ENCODE data around the gene NR1D1.

Gene NR1D1

GRCh38 chr17:40110026-40110845, 9.8 kb upstream of the NR1D1 start:
- Histone ChIP-seq H3K4me3 (ENCODE audit: low read depth in 1 of 2, low read length in 2 of 2) (no peak overlapping the region), H3K36me3 (ENCODE audit: insufficient read depth, low read length) (no peaks in the 10 kb centered on the region), H3K9ac (ENCODE audit: low read length) (peak overlapping the region; percentile 49), H3K27ac (ENCODE audit: low read depth, low read length) (peak overlapping the region; percentile 89), H3K4me1 (ENCODE audit: insufficient read depth, low read length) (peaks cover 94% of the 10 kb centered on the region), H3K27me3 (ENCODE audit: control insufficient read depth in 1 of 2, insufficient read depth in 2 of 2, low read length in 2 of 2) (no peaks in the 10 kb centered on the region), H3K9me3 (ENCODE audit: low read length) (no peaks in the 10 kb centered on the region)

- Histone ChIP-seq H3K27me3 (ENCODE audit: control insufficient read depth in 1 of 2, insufficient read depth in 2 of 2, low read length in 2 of 2) (no peaks in the 10 kb centered on the region), H3K4me1 (ENCODE audit: insufficient read depth, low read length) (peaks cover 96% of the 10 kb centered on the region), H3K4me3 (ENCODE audit: low read depth in 1 of 2, low read length in 2 of 2) (peak overlapping the region in 1 of 2 donors; percentile 3), H3K9ac (ENCODE audit: low read length) (peak overlapping the region; percentile 49), H3K27ac (ENCODE audit: low read depth, low read length) (peak overlapping the region; percentile 92), H3K9me3 (ENCODE audit: low read length) (no peaks in the 10 kb centered on the region), H3K36me3 (ENCODE audit: insufficient read depth, low read length) (no peaks in the 10 kb centered on the region)
Observed at GRCh38 chr17:40108970-40109824, 8.8 kb upstream of the NR1D1 start.

- peak overlapping the region; percentile 72 for H3K9ac ChIP-seq (ENCODE audit: low read length)
- peak overlapping the region in 1 of 2 donors; percentile 54 for H3K4me3 ChIP-seq (ENCODE audit: low read depth in 1 of 2, low read length in 2 of 2)
- H3K4me1 ChIP-seq (ENCODE audit: insufficient read depth, low read length): peaks cover 98% of the 10 kb centered on the region
Observed at GRCh38 chr17:40107522-40108174, 7.3 kb upstream of the NR1D1 start.

GRCh38 chr17:40106760-40107521, 6.6 kb upstream of the NR1D1 start:
- H3K9ac ChIP-seq (ENCODE audit: low read length): peak overlapping the region; percentile 72
- peak overlapping the region; percentile 34 to 54 for H3K4me3 ChIP-seq (ENCODE audit: low read depth in 1 of 2, low read length in 2 of 2)
- H3K4me1 ChIP-seq (ENCODE audit: insufficient read depth, low read length): peaks cover 94% of the 10 kb centered on the region

More at GRCh38 chr17:40107522-40108174, 7.3 kb upstream of the NR1D1 start:
- Histone ChIP-seq H3K36me3 (ENCODE audit: insufficient read depth, low read length) (no peaks in the 10 kb centered on the region), H3K9me3 (ENCODE audit: low read length) (no peaks in the 10 kb centered on the region), H3K27me3 (ENCODE audit: control insufficient read depth in 1 of 2, insufficient read depth in 2 of 2, low read length in 2 of 2) (no peaks in the 10 kb centered on the region), H3K27ac (ENCODE audit: low read depth, low read length) (peak overlapping the region; percentile 92)

GRCh38 chr17:40105861-40106759, 5.7 kb upstream of the NR1D1 start:
- no peaks in the 10 kb centered on the region for H3K27me3 ChIP-seq (ENCODE audit: control insufficient read depth in 1 of 2, insufficient read depth in 2 of 2, low read length in 2 of 2)
- peak overlapping the region; percentile 34 to 54 for H3K4me3 ChIP-seq (ENCODE audit: low read depth in 1 of 2, low read length in 2 of 2)
- H3K4me1 ChIP-seq (ENCODE audit: insufficient read depth, low read length): peaks cover 94% of the 10 kb centered on the region
- H3K36me3 ChIP-seq (ENCODE audit: insufficient read depth, low read length): no peaks in the 10 kb centered on the region
- no peaks in the 10 kb centered on the region for H3K9me3 ChIP-seq (ENCODE audit: low read length)
- peak overlapping the region; percentile 34 for H3K9ac ChIP-seq (ENCODE audit: low read length)
- peak overlapping the region; percentile 92 for H3K27ac ChIP-seq (ENCODE audit: low read depth, low read length)

More at GRCh38 chr17:40106760-40107521, 6.6 kb upstream of the NR1D1 start:
- Histone ChIP-seq H3K9me3 (ENCODE audit: low read length) (no peaks in the 10 kb centered on the region), H3K27me3 (ENCODE audit: control insufficient read depth in 1 of 2, insufficient read depth in 2 of 2, low read length in 2 of 2) (no peaks in the 10 kb centered on the region), H3K36me3 (ENCODE audit: insufficient read depth, low read length) (no peaks in the 10 kb centered on the region), H3K27ac (ENCODE audit: low read depth, low read length) (peak overlapping the region; percentile 92)

GRCh38 chr17:40104594-40105486, 4.5 kb upstream of the NR1D1 start:
- Histone ChIP-seq H3K27ac (ENCODE audit: low read depth, low read length) (peak overlapping the region; percentile 92), H3K4me3 (ENCODE audit: low read depth in 1 of 2, low read length in 2 of 2) (no peak overlapping the region), H3K4me1 (ENCODE audit: insufficient read depth, low read length) (peaks cover 85% of the 10 kb centered on the region), H3K27me3 (ENCODE audit: control insufficient read depth in 1 of 2, insufficient read depth in 2 of 2, low read length in 2 of 2) (no peaks in the 10 kb centered on the region), H3K9ac (ENCODE audit: low read length) (peak overlapping the region; percentile 20), H3K36me3 (ENCODE audit: insufficient read depth, low read length) (no peaks in the 10 kb centered on the region), H3K9me3 (ENCODE audit: low read length) (no peaks in the 10 kb centered on the region)

GRCh38 chr17:40103688-40104087, 3.3 kb upstream of the NR1D1 start:
- Histone ChIP-seq H3K36me3 (ENCODE audit: insufficient read depth, low read length) (peaks cover 1% of the 10 kb centered on the region), H3K9me3 (ENCODE audit: low read length) (no peaks in the 10 kb centered on the region), H3K4me3 (ENCODE audit: low read depth in 1 of 2, low read length in 2 of 2) (no peak overlapping the region), H3K4me1 (ENCODE audit: insufficient read depth, low read length) (peaks cover 74% of the 10 kb centered on the region), H3K27ac (ENCODE audit: low read depth, low read length) (peak overlapping the region; percentile 66), H3K27me3 (ENCODE audit: control insufficient read depth in 1 of 2, insufficient read depth in 2 of 2, low read length in 2 of 2) (no peaks in the 10 kb centered on the region), H3K9ac (ENCODE audit: low read length) (no peak overlapping the region)

- peak overlapping the region in 1 of 2 donors; percentile 6 for H3K4me3 ChIP-seq (ENCODE audit: low read depth in 1 of 2, low read length in 2 of 2)
- peaks cover 6% of the 10 kb centered on the region for H3K36me3 ChIP-seq (ENCODE audit: insufficient read depth, low read length)
- H3K9ac ChIP-seq (ENCODE audit: low read length): peak overlapping the region; percentile 46
- peak overlapping the region; percentile 66 for H3K27ac ChIP-seq (ENCODE audit: low read depth, low read length)
- peaks cover 74% of the 10 kb centered on the region for H3K4me1 ChIP-seq (ENCODE audit: insufficient read depth, low read length)
- H3K9me3 ChIP-seq (ENCODE audit: low read length): no peaks in the 10 kb centered on the region
- H3K27me3 ChIP-seq (ENCODE audit: control insufficient read depth in 1 of 2, insufficient read depth in 2 of 2, low read length in 2 of 2): no peaks in the 10 kb centered on the region
Observed at GRCh38 chr17:40103071-40103661, 2.8 kb upstream of the NR1D1 start.

Data from muscle layer of colon (tissue), 2 donors.